SK-N-SH treated with all-trans-retinoic acid at 6 μM for 48 hours (cell line): ENCODE measurements around the gene WDR36.

Experiments used
- BACH2 ChIP-seq: fragments of 250-450 bp; sonication (Bioruptor Pico); IDR thresholded peaks from 2 replicates; pipeline ENCODE4 v1.9.0; 2021; ENCODE audit warnings: mild to moderate bottlenecking, borderline replicate concordance
- CREB5 ChIP-seq: fragments of 250-450 bp; sonication (Bioruptor Pico); IDR thresholded peaks from 2 replicates; pipeline ENCODE4 v1.5.1; 2020; ENCODE audit warnings: low read depth, mild to moderate bottlenecking, moderate library complexity
- GLIS3 ChIP-seq: fragments of 250-450 bp; sonication (Bioruptor Pico); IDR thresholded peaks from 2 replicates; pipeline ENCODE4 v1.5.0; 2020; ENCODE audit warnings: mild to moderate bottlenecking, moderate library complexity
- PATZ1 ChIP-seq: fragments of 250-450 bp; sonication (Bioruptor Pico); IDR thresholded peaks from 2 replicates; pipeline ENCODE4 v1.8.0; 2020; ENCODE audit warnings: mild to moderate bottlenecking, moderate library complexity, borderline replicate concordance
- PPARA ChIP-seq: fragments of 250-450 bp; sonication (Bioruptor Pico); IDR thresholded peaks from 2 replicates; pipeline ENCODE4 v1.5.0; 2020; ENCODE audit warnings: mild to moderate bottlenecking, borderline replicate concordance
- RARB ChIP-seq: fragments of 250-450 bp; sonication (Bioruptor Pico); IDR thresholded peaks from 2 replicates; pipeline ENCODE4 v1.8.0; 2021; ENCODE audit warnings: mild to moderate bottlenecking, moderate library complexity
- SNAI2 ChIP-seq: fragments of 250-450 bp; sonication (Bioruptor Pico); IDR thresholded peaks from 2 replicates; pipeline ENCODE4 v1.5.0; 2020; ENCODE audit warnings: mild to moderate bottlenecking, moderate library complexity
- TCF4 ChIP-seq: fragments of 250-450 bp; sonication (Bioruptor Pico); IDR thresholded peaks from 2 replicates; pipeline ENCODE4 v1.8.0; 2021; ENCODE audit warnings: mild to moderate bottlenecking, moderate library complexity, borderline replicate concordance
- TOX ChIP-seq: fragments of 250-450 bp; sonication (Bioruptor Pico); IDR thresholded peaks from 2 replicates; pipeline ENCODE4 v1.8.0; 2021; ENCODE audit warnings: mild to moderate bottlenecking, moderate library complexity, borderline replicate concordance
- TSHZ2 ChIP-seq: fragments of 250-450 bp; sonication (Bioruptor Pico); IDR thresholded peaks from 2 replicates; pipeline ENCODE4 v1.5.0; 2020; ENCODE audit warnings: mild to moderate bottlenecking, moderate library complexity
- ZFP30 ChIP-seq: fragments of 450-650 bp; formaldehyde crosslinking; IDR thresholded peaks from 2 replicates; pipeline ENCODE4 v1.5.0; 2022; ENCODE audit warnings: mild to moderate bottlenecking, moderate library complexity
- ZNF70 ChIP-seq: fragments of 450-650 bp; formaldehyde crosslinking; IDR thresholded peaks from 2 replicates; pipeline ENCODE4 v1.5.0; 2020; ENCODE audit warnings: mild to moderate bottlenecking, moderate library complexity

GRCh38 chr5:111079846-111080245, 12.3 kb upstream of the WDR36 start:
- TF ChIP-seq ZFP30 (CRISPR knock-in tag) (no peak), TOX (CRISPR knock-in tag) (no peak), GLIS3 (no peak), ZNF70 (CRISPR knock-in tag) (no peak), PATZ1 (no peak), CREB5 (CRISPR knock-in tag) (no peak), TSHZ2 (CRISPR knock-in tag) (no peak), SNAI2 (CRISPR knock-in tag) (no peak), RARB (CRISPR knock-in tag) (no peak), PPARA (CRISPR knock-in tag) (no peak), TCF4 (CRISPR knock-in tag) (no peak), BACH2 (CRISPR knock-in tag) (no peak)
